ENCODE measurements around the gene SLC13A5. TPM values are rescaled to one million over a fixed set of nuclear protein-coding genes. Genes with fewer than 3 reads are reported as not detected.

The SLC13A5 gene
- total RNA-seq, 4 donors from 2014 or later = not detected

DNA sequence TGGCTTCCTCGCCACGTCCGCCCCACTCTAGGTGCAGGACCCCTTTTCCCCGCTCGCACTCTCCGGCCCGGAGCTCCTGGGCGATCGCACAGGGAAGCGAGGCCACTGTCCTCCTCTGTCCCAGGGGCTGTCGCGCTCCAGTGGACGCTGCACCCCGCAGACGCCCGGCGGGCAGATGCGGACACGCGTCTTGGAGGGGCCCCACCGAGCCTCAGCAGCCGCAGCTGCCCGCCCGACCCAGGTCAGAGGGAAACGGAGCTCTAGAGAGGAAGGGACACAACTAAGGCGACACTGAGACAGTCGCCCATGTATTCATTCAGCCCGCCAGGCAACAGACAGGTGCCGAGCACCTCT is 726 bp upstream of the SLC13A5 start:
- 18% methylated on average over 27 of the region's 29 CpGs; no CpG with 5 or more reads in 1 of the 2 donors for WGBS, 2 donors (ENCODE audit: low coverage in 1 of 2)
- in situ Hi-C loops (cut with MboI; ENCODE audit: low pct_ligation_motif_present in 1 of 4, low pct_unique_long_range_greater_than_20kb in 1 of 4, low sequenced_read_pairs in 3 of 4) = no loop called here

DNA sequence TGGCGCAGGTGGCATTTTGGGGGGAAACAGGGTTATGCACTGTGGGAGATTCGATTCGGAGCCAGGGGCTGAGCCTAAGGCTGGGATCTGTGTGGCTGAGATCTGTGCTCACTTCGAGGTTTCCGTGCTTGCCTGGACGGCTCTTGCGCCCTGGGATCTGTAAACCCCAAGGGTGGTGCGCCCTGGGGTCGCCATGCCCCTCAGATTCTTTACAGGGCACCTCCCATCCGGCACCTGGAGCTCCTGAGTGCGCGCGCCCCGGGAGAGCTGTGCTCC is 377 bp downstream of the SLC13A5 start:
- in situ Hi-C loops (cut with MboI; ENCODE audit: low pct_ligation_motif_present in 1 of 4, low pct_unique_long_range_greater_than_20kb in 1 of 4, low sequenced_read_pairs in 3 of 4) (no loop called here), intact Hi-C loops (cut with DNase I; ENCODE audit: low total_unique reads) (no loop called here)
- Histone ChIP-seq H3K36me3 (no peaks in the 10 kb centered on the region), H3K9me3 (no peaks in the 10 kb centered on the region), H3K4me3 (no peak overlapping the region), H3K27ac (no peak overlapping the region), H3K27me3 (peaks cover 54% of the 10 kb centered on the region), H3K4me1 (peaks cover 0 to 13% (median 8%) of the 10 kb centered on the region in 4 donors)
- DNase-seq = no peak
- WGBS, 2 donors (ENCODE audit: low coverage in 1 of 2) = 27% methylated on average over 14 of the region's 14 CpGs; no CpG with 5 or more reads in 1 of the 2 donors
- TF ChIP-seq EP300 (IDR thresholded peaks at IDR 0.05; ENCODE audit: low read depth) (no peak), POLR2AphosphoS5 (IDR thresholded peaks at IDR 0.05) (no peak), POLR2A (IDR thresholded peaks at IDR 0.05) (no peak)
- TF ChIP-seq, protein P1, sequence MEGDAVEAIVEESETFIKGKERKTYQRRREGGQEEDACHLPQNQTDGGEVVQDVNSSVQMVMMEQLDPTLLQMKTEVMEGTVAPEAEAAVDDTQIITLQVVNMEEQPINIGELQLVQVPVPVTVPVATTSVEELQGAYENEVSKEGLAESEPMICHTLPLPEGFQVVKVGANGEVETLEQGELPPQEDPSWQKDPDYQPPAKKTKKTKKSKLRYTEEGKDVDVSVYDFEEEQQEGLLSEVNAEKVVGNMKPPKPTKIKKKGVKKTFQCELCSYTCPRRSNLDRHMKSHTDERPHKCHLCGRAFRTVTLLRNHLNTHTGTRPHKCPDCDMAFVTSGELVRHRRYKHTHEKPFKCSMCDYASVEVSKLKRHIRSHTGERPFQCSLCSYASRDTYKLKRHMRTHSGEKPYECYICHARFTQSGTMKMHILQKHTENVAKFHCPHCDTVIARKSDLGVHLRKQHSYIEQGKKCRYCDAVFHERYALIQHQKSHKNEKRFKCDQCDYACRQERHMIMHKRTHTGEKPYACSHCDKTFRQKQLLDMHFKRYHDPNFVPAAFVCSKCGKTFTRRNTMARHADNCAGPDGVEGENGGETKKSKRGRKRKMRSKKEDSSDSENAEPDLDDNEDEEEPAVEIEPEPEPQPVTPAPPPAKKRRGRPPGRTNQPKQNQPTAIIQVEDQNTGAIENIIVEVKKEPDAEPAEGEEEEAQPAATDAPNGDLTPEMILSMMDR (IDR thresholded peaks at IDR 0.05) = no peak

More for the DNA sequence above, 726 bp upstream of the SLC13A5 start:
- Histone ChIP-seq H3K27me3 (peaks cover 54% of the 10 kb centered on the region), H3K27ac (no peak overlapping the region), H3K36me3 (no peaks in the 10 kb centered on the region), H3K4me3 (peak overlapping the region in 1 of 4 donors; percentile 32), H3K4me1 (peaks cover 0 to 13% (median 8%) of the 10 kb centered on the region in 4 donors), H3K9me3 (no peaks in the 10 kb centered on the region)
- no peak for DNase-seq
- TF ChIP-seq EP300 (IDR thresholded peaks at IDR 0.05; ENCODE audit: low read depth) = no peak
- no peak for TF ChIP-seq POLR2AphosphoS5 (IDR thresholded peaks at IDR 0.05)
- TF ChIP-seq, protein P1 (IDR thresholded peaks at IDR 0.05) = no peak
- TF ChIP-seq POLR2A (IDR thresholded peaks at IDR 0.05) = no peak
- intact Hi-C loops (cut with DNase I; ENCODE audit: low total_unique reads) = no loop called here

DNA sequence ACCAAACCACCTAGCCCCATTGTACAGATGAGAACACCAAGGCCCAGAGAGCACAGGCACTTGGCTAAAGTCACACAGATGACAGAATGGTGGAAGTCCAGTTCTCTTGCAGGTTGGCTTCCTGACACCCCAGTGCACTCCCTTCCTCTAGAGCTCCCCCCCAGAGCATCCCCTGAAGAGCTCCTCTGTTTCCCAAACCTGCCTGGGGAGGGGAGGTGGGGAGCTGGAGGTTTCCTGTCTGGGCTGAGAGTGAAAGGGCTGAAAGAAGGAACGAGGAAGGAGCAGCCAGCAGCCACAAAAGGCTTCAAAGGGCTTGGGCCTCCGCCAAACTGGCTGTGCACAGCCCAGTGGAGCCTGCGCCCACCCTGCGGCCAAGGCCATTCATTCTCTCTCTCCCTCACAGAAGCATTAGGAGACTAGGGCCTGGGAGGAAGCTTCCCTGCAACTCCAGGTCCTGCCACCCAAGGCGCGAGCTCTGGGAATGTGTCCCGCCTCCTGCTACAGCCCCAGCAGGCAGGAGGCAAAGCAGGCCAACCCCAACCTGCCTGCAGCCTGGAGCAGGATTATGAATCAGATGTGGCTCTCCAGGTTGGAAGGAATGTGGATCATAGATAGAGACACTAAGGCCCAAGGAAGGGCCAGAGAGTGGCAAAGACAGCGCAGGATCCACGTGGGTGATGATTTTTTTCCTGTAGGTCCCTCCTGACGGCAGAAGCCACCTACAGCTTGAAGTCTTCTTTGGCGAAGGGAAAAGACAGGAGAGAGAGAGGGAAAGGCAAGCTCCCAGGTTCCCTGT is 913 bp downstream of the SLC13A5 start:
- intact Hi-C loops (cut with DNase I; ENCODE audit: low total_unique reads) = no loop called here
- DNase-seq = no peak

DNA sequence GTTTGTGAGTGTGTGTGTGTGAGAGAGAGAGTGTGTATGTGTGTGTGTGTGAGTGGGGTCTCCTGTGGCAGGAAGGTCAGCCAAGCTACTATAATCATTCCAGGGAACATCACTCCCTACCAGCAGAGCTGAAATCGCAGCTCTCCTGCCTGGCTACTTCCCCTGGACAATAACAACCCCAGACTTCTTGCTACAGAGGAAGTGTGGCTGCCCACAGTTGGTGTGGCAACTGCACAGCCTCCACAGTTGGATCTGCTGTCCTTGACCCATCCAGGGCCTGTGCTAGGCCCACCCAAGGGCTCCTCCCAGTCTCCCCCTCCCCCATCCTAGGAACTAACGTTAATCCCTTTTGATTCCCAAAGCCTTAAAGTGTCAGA is 1.5 kb downstream of the SLC13A5 start:
- Histone ChIP-seq H3K4me1 (peaks cover 0 to 13% (median 8%) of the 10 kb centered on the region in 4 donors), H3K9me3 (no peaks in the 10 kb centered on the region), H3K27ac (no peak overlapping the region), H3K4me3 (no peak overlapping the region), H3K27me3 (peaks cover 54% of the 10 kb centered on the region), H3K36me3 (no peaks in the 10 kb centered on the region)
- in situ Hi-C loops (cut with MboI; ENCODE audit: low pct_ligation_motif_present in 1 of 4, low pct_unique_long_range_greater_than_20kb in 1 of 4, low sequenced_read_pairs in 3 of 4) = no loop called here
- WGBS, 2 donors (ENCODE audit: low coverage in 1 of 2) = 35% methylated on average over 2 of the region's 2 CpGs; no CpG with 5 or more reads in 1 of the 2 donors
- intact Hi-C loops (cut with DNase I; ENCODE audit: low total_unique reads) = no loop called here
- TF ChIP-seq, protein P1 (IDR thresholded peaks at IDR 0.05) = no peak
- TF ChIP-seq POLR2AphosphoS5 (IDR thresholded peaks at IDR 0.05) (no peak), POLR2A (IDR thresholded peaks at IDR 0.05) (no peak), EP300 (IDR thresholded peaks at IDR 0.05; ENCODE audit: low read depth) (no peak)
- no peak for DNase-seq

More for the DNA sequence above, 913 bp downstream of the SLC13A5 start:
- Histone ChIP-seq H3K4me1 (peaks cover 0 to 13% (median 8%) of the 10 kb centered on the region in 4 donors), H3K27ac (no peak overlapping the region), H3K9me3 (no peaks in the 10 kb centered on the region), H3K4me3 (no peak overlapping the region), H3K27me3 (peaks cover 54% of the 10 kb centered on the region), H3K36me3 (no peaks in the 10 kb centered on the region)
- in situ Hi-C loops (cut with MboI; ENCODE audit: low pct_ligation_motif_present in 1 of 4, low pct_unique_long_range_greater_than_20kb in 1 of 4, low sequenced_read_pairs in 3 of 4) = no loop called here
- 61% methylated on average over 11 of the region's 11 CpGs; no CpG with 5 or more reads in 1 of the 2 donors for WGBS, 2 donors (ENCODE audit: low coverage in 1 of 2)
- TF ChIP-seq POLR2A (IDR thresholded peaks at IDR 0.05) (no peak), POLR2AphosphoS5 (IDR thresholded peaks at IDR 0.05) (no peak), EP300 (IDR thresholded peaks at IDR 0.05; ENCODE audit: low read depth) (no peak)
- TF ChIP-seq, protein P1 (IDR thresholded peaks at IDR 0.05) = no peak

Data from transverse colon (tissue), 4 donors.